HG03066 (cell line): ENCODE data around the gene LAPTM5.

Experiments used
- ATAC-seq: cut with Tn5 transposase; IDR thresholded peaks from one replicate; pipeline ENCODE4 v1.9.1; 2021; ENCODE audit warnings: low read depth; ENCODE audit not compliant: unreplicated experiment

Gene LAPTM5

GRCh38 chr1:30758785-30759380, 1.3 kb upstream of the LAPTM5 start:
- ATAC-seq = no peak

GRCh38 chr1:30758121-30758688, 631 bp upstream of the LAPTM5 start:
- ATAC-seq = no peak

DNA sequence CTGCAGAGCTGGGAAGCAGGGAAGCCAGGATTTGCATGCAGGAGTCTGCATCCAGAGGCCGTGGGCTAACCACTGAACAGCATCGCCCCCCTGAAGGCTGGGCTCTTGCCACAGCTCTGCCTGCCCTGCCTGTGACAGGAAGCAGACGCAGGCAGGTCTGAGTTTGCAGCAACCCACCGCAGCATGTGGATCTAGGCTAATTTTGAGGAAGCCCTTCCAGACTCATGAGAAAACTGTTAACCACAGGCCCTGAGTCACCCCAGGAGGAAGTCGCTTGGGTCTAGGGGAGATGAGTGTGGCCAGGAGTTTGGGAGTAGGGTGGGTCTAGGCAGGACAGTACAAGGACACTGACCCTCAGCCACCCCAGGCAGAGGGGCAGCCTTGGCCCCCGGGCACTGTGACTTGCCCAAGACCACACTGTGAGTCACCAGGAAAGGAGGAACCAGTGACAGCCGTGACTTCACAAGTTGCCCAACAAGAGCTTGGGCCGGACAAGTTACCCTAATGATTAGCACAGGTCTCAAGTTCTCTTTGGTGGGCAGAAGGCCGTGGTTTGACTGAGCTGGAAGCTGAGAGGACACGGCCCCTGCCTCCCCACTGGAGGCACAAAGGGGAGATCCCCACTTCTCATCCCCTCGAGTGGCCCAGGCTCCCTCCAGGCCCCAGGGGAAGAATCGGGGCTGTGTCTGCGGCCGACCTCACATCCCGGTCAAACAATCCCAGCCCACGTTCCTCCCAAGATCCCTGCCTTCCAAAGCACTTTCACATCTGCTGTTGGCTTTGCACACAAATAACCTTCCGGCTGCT, 826 bp downstream of the LAPTM5 start:
- ATAC-seq = no peak

- no peak for ATAC-seq
These were observed 1.4 kb downstream of the LAPTM5 start for GRCh38 chr1:30756206-30756544.

- no peak for ATAC-seq
These were observed 1.8 kb downstream of the LAPTM5 start for GRCh38 chr1:30755746-30756145.

DNA sequence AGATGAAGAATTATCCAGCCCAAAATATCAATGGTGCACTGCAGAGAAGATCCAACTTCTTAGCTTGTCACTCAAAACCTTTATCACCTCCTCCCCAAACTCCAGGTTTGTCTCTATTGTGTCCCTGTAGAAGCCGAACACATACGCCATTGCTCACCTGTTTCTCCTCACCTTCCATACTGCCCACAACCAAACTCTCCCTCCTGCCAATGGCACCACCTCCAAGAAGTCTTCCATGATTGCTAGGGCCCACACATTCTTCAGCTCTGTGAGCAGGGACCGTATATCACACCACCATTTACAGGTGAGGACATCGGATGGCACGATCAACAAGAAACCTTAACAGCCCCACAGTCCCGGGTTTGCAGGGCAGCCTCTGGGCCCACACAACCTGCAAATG, 2.2 kb downstream of the LAPTM5 start:
- no peak for ATAC-seq

- peak; percentile 40 for ATAC-seq
These were observed 2.8 kb downstream of the LAPTM5 start for GRCh38 chr1:30754684-30755171.

GRCh38 chr1:30753660-30754123, 3.9 kb downstream of the LAPTM5 start:
- no peak for ATAC-seq

DNA sequence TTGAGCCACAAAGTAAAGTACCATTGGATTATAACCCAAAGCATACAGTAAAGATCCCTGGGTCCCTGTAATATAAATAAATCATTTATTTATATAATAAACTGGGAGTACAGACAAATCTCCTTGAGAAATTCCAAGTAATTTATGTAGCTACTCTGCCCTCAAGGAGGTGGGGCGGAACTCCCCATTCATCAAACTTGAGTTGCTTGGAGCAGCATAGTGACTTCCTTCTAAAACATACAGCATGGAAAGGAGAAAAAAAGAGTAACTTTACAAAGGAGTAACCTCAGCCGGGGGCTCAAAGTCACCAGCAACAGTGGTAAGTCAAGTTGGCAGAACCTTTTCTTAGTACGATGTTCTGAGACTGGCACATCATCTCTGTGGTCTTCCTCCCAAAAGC, 4.5 kb downstream of the LAPTM5 start:
- ATAC-seq = no peak

GRCh38 chr1:30752651-30752908, 5.0 kb downstream of the LAPTM5 start:
- no peak for ATAC-seq

GRCh38 chr1:30751830-30752650, 5.5 kb downstream of the LAPTM5 start:
- ATAC-seq = no peak

DNA sequence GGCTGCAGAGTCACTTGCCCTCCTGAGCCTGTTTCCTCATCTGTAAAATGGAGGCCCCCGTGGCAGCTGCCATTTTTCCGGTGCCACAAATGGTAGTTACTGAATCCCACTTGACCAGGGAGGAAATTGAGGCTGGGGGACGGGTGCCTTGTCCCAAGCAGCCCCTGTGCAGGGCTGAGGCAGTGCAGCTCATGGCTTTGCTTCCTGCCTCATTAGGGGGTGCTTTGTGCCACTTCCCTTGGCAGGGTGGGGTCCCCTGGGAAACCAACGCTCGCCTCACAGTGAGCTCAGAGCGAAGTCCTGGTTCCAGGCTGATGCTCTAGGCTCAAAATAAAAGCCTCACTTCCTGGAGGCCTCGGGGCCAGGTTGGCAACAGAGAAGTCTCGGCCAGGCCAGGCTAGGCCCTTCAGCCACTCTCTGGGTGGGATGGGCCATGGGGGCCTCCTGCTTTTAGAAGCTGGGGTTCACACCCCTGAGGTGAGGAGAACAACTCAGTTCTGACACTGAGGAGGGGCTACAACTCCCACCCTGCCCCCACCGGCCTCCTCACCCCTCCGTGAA, 6.8 kb downstream of the LAPTM5 start:
- ATAC-seq = peak; percentile 25

GRCh38 chr1:30749691-30750583, 7.6 kb downstream of the LAPTM5 start:
- no peak for ATAC-seq

- ATAC-seq = no peak
These were observed 8.7 kb downstream of the LAPTM5 start for GRCh38 chr1:30748699-30749401.

GRCh38 chr1:30748098-30748698, 9.4 kb downstream of the LAPTM5 start:
- ATAC-seq = no peak

DNA sequence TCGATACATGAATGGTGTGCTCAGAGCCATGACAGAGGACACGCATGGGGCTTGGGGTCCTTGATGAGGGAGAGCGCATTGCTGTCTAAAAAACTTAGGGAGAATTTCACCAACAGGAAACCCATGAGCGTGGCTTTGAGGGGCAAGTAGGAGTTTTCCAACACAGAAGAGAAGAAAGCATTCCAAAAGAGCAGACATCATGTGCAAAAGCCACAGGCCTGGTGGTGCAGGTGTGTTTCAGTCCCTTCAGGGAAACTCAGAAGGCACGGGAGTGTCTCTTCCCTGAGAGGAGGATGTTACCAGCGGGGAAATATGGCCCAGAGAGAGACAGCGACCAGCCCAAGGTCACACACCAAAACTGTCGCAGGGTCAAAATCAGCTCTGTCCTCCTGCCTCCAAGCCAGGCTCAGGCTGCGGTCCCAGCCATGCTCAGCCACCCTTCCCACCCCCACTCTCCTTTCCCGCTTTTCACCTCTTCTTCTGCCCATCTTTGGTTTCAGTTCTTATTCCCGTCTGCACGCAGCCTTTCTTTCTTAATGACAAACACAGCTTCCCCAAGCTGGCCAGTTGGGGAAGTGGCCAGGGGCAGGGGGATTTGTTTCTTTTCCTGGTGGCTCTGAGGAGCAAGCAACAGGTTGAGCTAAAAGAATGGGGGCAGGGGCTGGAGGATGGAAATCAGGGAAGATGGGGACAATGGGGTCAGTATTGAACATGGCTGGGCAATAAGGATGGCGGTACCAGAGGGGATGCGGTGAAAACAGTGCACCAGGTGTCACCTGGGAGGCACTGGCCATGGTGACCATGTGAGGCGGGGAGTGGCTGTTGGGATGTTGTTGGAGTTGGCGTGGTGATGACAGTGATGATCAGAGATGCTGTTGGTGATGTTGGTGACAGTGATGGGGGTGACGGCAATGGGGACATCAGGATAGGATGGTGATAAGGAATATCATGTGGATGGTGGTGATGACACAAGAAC, 10.3 kb downstream of the LAPTM5 start:
- no peak for ATAC-seq

- ATAC-seq = no peak
These were observed 11.2 kb downstream of the LAPTM5 start for GRCh38 chr1:30746212-30747032.
